ENCODE results near the gene FBXW12. TPM values are rescaled to one million over a fixed set of nuclear protein-coding genes. Genes with fewer than 3 reads are reported as not detected.

FBXW12 gene
- total RNA-seq, 1 experiment from 2014 or later: 0.74 TPM

GRCh38 chr3:48356419-48356818 is 15.6 kb upstream of the FBXW12 start:
- no peaks in the 10 kb centered on the region for H3K23me2 ChIP-seq (ENCODE audit: insufficient read length, low read depth, low read length, poor library complexity, severe bottlenecking)

More at GRCh38 chr3:48356419-48356818, 15.6 kb upstream of the FBXW12 start:
- no peaks in the 10 kb centered on the region; the same call in 1 of the 2 replicates for H3K27me3 ChIP-seq (ENCODE audit: insufficient read depth, low read length)
- DNase-seq: no peak
- H3K9ac ChIP-seq (ENCODE audit: extremely low read depth, insufficient read length, low read length): no peak overlapping the region
- H2BK20ac ChIP-seq (ENCODE audit: low read depth, low read length, poor library complexity, severe bottlenecking): no peak overlapping the region
- peaks cover 24% of the 10 kb centered on the region for H3K27me3 Mint-ChIP-seq (ENCODE audit: low read depth)
- no peak overlapping the region for H3K56ac ChIP-seq (ENCODE audit: insufficient read length, low read depth, low read length)
- no peak overlapping the region for H2BK120ac ChIP-seq (ENCODE audit: low read depth, low read length, poor library complexity, severe bottlenecking)
- no peak overlapping the region for H3K23ac ChIP-seq (ENCODE audit: insufficient read length, low read depth, low read length)
- no peak overlapping the region for H4K5ac ChIP-seq (ENCODE audit: insufficient read length, low read depth, low read length)
- H3K14ac ChIP-seq (ENCODE audit: insufficient read depth, low read length): no peak overlapping the region
- no peak overlapping the region for H2AFZ ChIP-seq (ENCODE audit: low read length)
- no peak overlapping the region for H4K8ac ChIP-seq (replicated peaks; ENCODE audit: insufficient read length, low read depth, low read length)
- no peaks in the 10 kb centered on the region for H4K20me1 ChIP-seq (ENCODE audit: control insufficient read depth, insufficient read depth, insufficient read length)
- no peak overlapping the region for H2BK5ac ChIP-seq (ENCODE audit: insufficient read length, low read length)
- WGBS (ENCODE audit: extremely low coverage, insufficient read length, low lambda C conversion rate): no CpG with 5 or more reads among the region's 1 CpG
- no peaks in the 10 kb centered on the region for H3K4me1 ChIP-seq (ENCODE audit: insufficient read depth, low read length)
- H3K4ac ChIP-seq (ENCODE audit: low read depth, low read length): no peak overlapping the region
- no peak overlapping the region for H3K18ac ChIP-seq (ENCODE audit: insufficient read length, low read depth, low read length)
- peaks cover 5 to 10% of the 10 kb centered on the region in 2 experiments for H3K9me3 Mint-ChIP-seq
- H3K27ac Mint-ChIP-seq: no peak overlapping the region
- H4K91ac ChIP-seq (ENCODE audit: insufficient read length, low read depth, low read length): no peak overlapping the region
- peaks cover 0 to 5% (median 0%) of the 10 kb centered on the region in 3 experiments; a peak in 2 of 7 replicates for H3K36me3 Mint-ChIP-seq (ENCODE audit: insufficient read depth in 1 of 3, low read depth in 3 of 3)
- no peak overlapping the region for H3K4me3 Mint-ChIP-seq
- H3K79me2 ChIP-seq (ENCODE audit: insufficient read depth, low read length): no peaks in the 10 kb centered on the region
- no peaks in the 10 kb centered on the region for H3K79me1 ChIP-seq (ENCODE audit: insufficient read depth, low read depth, low read length, poor library complexity, severe bottlenecking)
- peak overlapping the region; percentile 22 for H2BK12ac ChIP-seq (ENCODE audit: insufficient read length, low read depth, low read length)
- H2BK15ac ChIP-seq (ENCODE audit: low read depth, low read length): no peak overlapping the region
- no peaks in the 10 kb centered on the region for H3K4me1 Mint-ChIP-seq
- no peak overlapping the region for H2AK5ac ChIP-seq (ENCODE audit: insufficient read length, low read length)
- H3K27ac ChIP-seq (ENCODE audit: insufficient read length, low read depth, low read length): no peak overlapping the region
- no peak overlapping the region for H3K4me2 ChIP-seq (ENCODE audit: insufficient read depth, insufficient read length, low read length)
- no peak overlapping the region for H3T11ph ChIP-seq (ENCODE audit: low read length)
- no peaks in the 10 kb centered on the region for H3K9me3 ChIP-seq (ENCODE audit: control insufficient read depth, low read depth, low read length)
- no peak for TF ChIP-seq CTCF (conservative IDR thresholded peaks at IDR 0.05)
